ENCODE results near the gene ABHD6. TPM values are rescaled to one million over a fixed set of nuclear protein-coding genes. Genes with fewer than 3 reads are reported as not detected.

ABHD6 gene
- total RNA-seq, 1 experiment from 2014 or later: 2.2 TPM

GRCh38 chr3:58334013-58334321 lies 96.4 kb downstream of the ABHD6 start:
- H3K14ac ChIP-seq (ENCODE audit: insufficient read depth, low read length): no peak overlapping the region
- H3K9me3 ChIP-seq (ENCODE audit: control insufficient read depth, low read depth, low read length): no peaks in the 10 kb centered on the region
- H3K36me3 Mint-ChIP-seq (ENCODE audit: insufficient read depth in 1 of 3, low read depth in 3 of 3): no peaks in the 10 kb centered on the region
- no peak overlapping the region for H2BK12ac ChIP-seq (ENCODE audit: insufficient read length, low read depth, low read length)
- no peak overlapping the region for H3K27ac ChIP-seq (ENCODE audit: insufficient read length, low read depth, low read length)
- H4K20me1 ChIP-seq (ENCODE audit: control insufficient read depth, insufficient read depth, insufficient read length): no peaks in the 10 kb centered on the region
- no peak overlapping the region for H2BK120ac ChIP-seq (ENCODE audit: low read depth, low read length, poor library complexity, severe bottlenecking)
- peaks cover 4% of the 10 kb centered on the region for H3K23me2 ChIP-seq (ENCODE audit: insufficient read length, low read depth, low read length, poor library complexity, severe bottlenecking)
- H3K79me1 ChIP-seq (ENCODE audit: insufficient read depth, low read depth, low read length, poor library complexity, severe bottlenecking): no peaks in the 10 kb centered on the region
- H3K18ac ChIP-seq (ENCODE audit: insufficient read length, low read depth, low read length): no peak overlapping the region
- H3T11ph ChIP-seq (ENCODE audit: low read length): no peak overlapping the region
- H2AK5ac ChIP-seq (ENCODE audit: insufficient read length, low read length): no peak overlapping the region
- peaks cover 10 to 23% of the 10 kb centered on the region in 2 experiments for H3K4me1 Mint-ChIP-seq
- no peak overlapping the region for H2BK20ac ChIP-seq (ENCODE audit: low read depth, low read length, poor library complexity, severe bottlenecking)
- no peaks in the 10 kb centered on the region; the same call in 1 of the 2 replicates for H3K27me3 ChIP-seq (ENCODE audit: insufficient read depth, low read length)
- H4K91ac ChIP-seq (ENCODE audit: insufficient read length, low read depth, low read length): no peak overlapping the region
- H3K4me1 ChIP-seq (ENCODE audit: insufficient read depth, low read length): no peaks in the 10 kb centered on the region; the same call in 1 of the 2 replicates
- no peak overlapping the region for H3K27ac Mint-ChIP-seq
- H3K9ac ChIP-seq (ENCODE audit: extremely low read depth, insufficient read length, low read length): no peak overlapping the region
- no CpG with 5 or more reads among the region's 4 CpGs for WGBS (ENCODE audit: extremely low coverage, insufficient read length, low lambda C conversion rate)
- H2BK15ac ChIP-seq (ENCODE audit: low read depth, low read length): no peak overlapping the region
- peak overlapping the region; percentile 81 for H3K4me2 ChIP-seq (ENCODE audit: insufficient read depth, insufficient read length, low read length)
- no peak overlapping the region for H2BK5ac ChIP-seq (ENCODE audit: insufficient read length, low read length)
- H3K27me3 Mint-ChIP-seq (ENCODE audit: low read depth): peaks cover 39% of the 10 kb centered on the region
- no peak overlapping the region for H2AFZ ChIP-seq (ENCODE audit: low read length)
- H3K56ac ChIP-seq (ENCODE audit: insufficient read length, low read depth, low read length): no peak overlapping the region
- TF ChIP-seq CTCF (conservative IDR thresholded peaks at IDR 0.05): no peak
- DNase-seq: no peak
- H3K9me3 Mint-ChIP-seq: no peaks in the 10 kb centered on the region
- H3K79me2 ChIP-seq (ENCODE audit: insufficient read depth, low read length): no peaks in the 10 kb centered on the region
- H3K23ac ChIP-seq (ENCODE audit: insufficient read length, low read depth, low read length): no peak overlapping the region
- no peak overlapping the region for H4K5ac ChIP-seq (ENCODE audit: insufficient read length, low read depth, low read length)
- no peak overlapping the region for H4K8ac ChIP-seq (replicated peaks; ENCODE audit: insufficient read length, low read depth, low read length)
- no peak overlapping the region for H3K4ac ChIP-seq (ENCODE audit: low read depth, low read length)
- H3K4me3 Mint-ChIP-seq: peak overlapping the region; percentile 82 to 98

Measured in H9 (cell line).